Activated CD8-positive, alpha-beta memory T cell treated with anti-CD3 and anti-CD28 coated beads, Interleukin-2, amount 10 ng/mL, durations not matched to agents 7 days and 5 days (primary cell): Measurements from ENCODE around the gene SPATA31E1. TPM values are rescaled to one million over a fixed set of nuclear protein-coding genes. Genes with fewer than 3 reads are reported as not detected.
"Not testable (repeated sequence)": the region's sequence is repeated elsewhere in the genome, so short reads cannot be mapped to it uniquely, and the experiment has no call there.

Experiments
- ATAC-seq: fragments of 150-1000 bp; cut with Tn5 transposase; one replicate; pipeline ENCODE4 v1.10.0; 2021; ENCODE audit warnings: moderate library complexity
- CTCF ChIA-PET: fragments of 350-600 bp; sonication (Branson Sonifier 250); formaldehyde crosslinking; loops from one replicate; lab custom pipeline; 2021; ENCODE audit warnings: antibody characterized with exemption; lab: Charles Lee
- DNase-seq: peaks from one replicate; pipeline ENCODE4 v3.0.0-alpha.2; 2020
- H3K27ac Mint-ChIP-seq: one replicate; pipeline ENCODE4 v1.8.0; 2021; ENCODE audit warnings: mild to moderate bottlenecking, mixed read lengths
- H3K27me3 Mint-ChIP-seq: one replicate; pipeline ENCODE4 v1.8.0; 2021; ENCODE audit warnings: mixed read lengths
- H3K36me3 Mint-ChIP-seq: one replicate; pipeline ENCODE4 v1.8.0; 2021; ENCODE audit warnings: mild to moderate bottlenecking, mixed read lengths
- H3K4me1 Mint-ChIP-seq: one replicate; pipeline ENCODE4 v1.8.0; 2021; ENCODE audit warnings: mixed read lengths
- H3K4me3 Mint-ChIP-seq: one replicate; pipeline ENCODE4 v1.8.0; 2021; ENCODE audit warnings: mild to moderate bottlenecking, moderate library complexity, mixed read lengths
- H3K9me3 Mint-ChIP-seq: one replicate; pipeline ENCODE4 v1.8.0; 2022; ENCODE audit warnings: low read depth, mixed read lengths
- total RNA-seq, 2 experiments: library from RNA; stranded (reverse); gene quantifications; one replicate each; pipeline ENCODE4 v1.2.3, GENCODE V29; 2021

The SPATA31E1 gene
- total RNA-seq, 2 experiments from 2014 or later = not detected

DNA sequence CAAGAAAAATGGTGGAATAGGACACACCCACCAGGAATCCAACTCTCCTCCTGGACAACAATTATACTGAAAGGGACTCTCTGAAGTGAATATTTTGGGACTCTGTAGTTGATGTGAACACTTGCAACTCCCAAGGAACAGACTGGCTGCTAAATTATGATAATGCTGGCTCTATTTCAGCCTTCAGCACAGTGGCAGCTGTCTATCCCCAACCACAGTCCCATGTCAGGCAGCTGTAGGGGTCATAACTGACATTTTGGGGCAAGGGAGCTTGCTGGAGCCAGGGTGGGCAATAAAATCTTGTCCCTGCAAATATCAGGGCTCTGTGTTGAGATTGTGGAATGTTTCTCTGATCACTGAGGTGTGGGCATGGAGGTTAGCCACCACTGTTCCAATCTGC, 14.2 kb downstream of the SPATA31E1 start:
- CTCF ChIA-PET = no interaction called here
- no peaks in the 10 kb centered on the region for H3K9me3 Mint-ChIP-seq
- no peak for DNase-seq
- H3K27ac Mint-ChIP-seq = no peak overlapping the region
- no peaks in the 10 kb centered on the region for H3K4me1 Mint-ChIP-seq
- peaks cover 21% of the 10 kb centered on the region for H3K27me3 Mint-ChIP-seq
- no peak for ATAC-seq
- no peaks in the 10 kb centered on the region for H3K36me3 Mint-ChIP-seq
- no peak overlapping the region for H3K4me3 Mint-ChIP-seq

GRCh38 chr9:87898151-87898550, 15.5 kb downstream of the SPATA31E1 start:
- Mint-ChIP-seq H3K9me3 (no peaks in the 10 kb centered on the region), H3K4me3 (no peak overlapping the region), H3K27ac (no peak overlapping the region), H3K36me3 (no peaks in the 10 kb centered on the region), H3K27me3 (peaks cover 13% of the 10 kb centered on the region), H3K4me1 (no peaks in the 10 kb centered on the region)
- CTCF ChIA-PET = no interaction called here
- ATAC-seq (no peak), DNase-seq (no peak)

- H3K9me3 Mint-ChIP-seq, H3K36me3 Mint-ChIP-seq, H3K27ac Mint-ChIP-seq: not testable (repeated sequence)
These were observed 19.7 kb downstream of the SPATA31E1 start for GRCh38 chr9:87902371-87902770.

GRCh38 chr9:87909310-87910041, 26.8 kb downstream of the SPATA31E1 start:
- Mint-ChIP-seq H3K27ac (no peak overlapping the region), H3K4me1 (no peaks in the 10 kb centered on the region), H3K36me3 (no peaks in the 10 kb centered on the region), H3K27me3 (peaks cover 7% of the 10 kb centered on the region), H3K9me3 (no peaks in the 10 kb centered on the region), H3K4me3 (no peak overlapping the region)
- no peak for ATAC-seq
- DNase-seq = no peak
- CTCF ChIA-PET = no interaction called here

More at GRCh38 chr9:87902371-87902770, 19.7 kb downstream of the SPATA31E1 start:
- DNase-seq, ATAC-seq, H3K4me3 Mint-ChIP-seq, H3K4me1 Mint-ChIP-seq, CTCF ChIA-PET: not testable (repeated sequence)
- peaks cover 14% of the 10 kb centered on the region for H3K27me3 Mint-ChIP-seq

DNA sequence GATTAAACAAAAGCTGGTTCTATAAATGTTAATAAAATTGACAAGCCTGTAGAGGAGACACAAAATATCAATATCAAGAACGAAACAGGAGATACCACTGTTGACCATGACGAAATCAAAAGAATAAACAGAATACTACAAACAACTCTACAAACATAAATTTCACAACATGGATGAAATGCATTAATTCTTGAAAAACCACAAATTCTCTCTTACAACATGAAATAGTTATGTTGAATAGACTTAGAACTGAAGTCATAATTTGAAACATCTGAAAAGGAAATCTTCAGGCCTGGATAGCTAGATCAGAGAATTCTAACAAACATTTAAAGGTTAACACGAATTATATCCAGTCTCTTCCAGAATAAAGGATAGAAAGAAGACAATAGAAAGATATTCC, 28.1 kb downstream of the SPATA31E1 start:
- H3K4me1 Mint-ChIP-seq = no peaks in the 10 kb centered on the region
- H3K9me3 Mint-ChIP-seq = no peaks in the 10 kb centered on the region
- CTCF ChIA-PET = no interaction called here
- no peak overlapping the region for H3K27ac Mint-ChIP-seq
- no peak for ATAC-seq
- H3K4me3 Mint-ChIP-seq = no peak overlapping the region
- no peaks in the 10 kb centered on the region for H3K36me3 Mint-ChIP-seq
- no peak for DNase-seq
- H3K27me3 Mint-ChIP-seq = peaks cover 3% of the 10 kb centered on the region

GRCh38 chr9:87917662-87918061, 35.0 kb downstream of the SPATA31E1 start, which contains the start of gene SPATA31C1:
Gene SPATA31C1, plus strand, starts transcription at chr9:87917962.
- H3K27ac Mint-ChIP-seq, ATAC-seq, H3K36me3 Mint-ChIP-seq, CTCF ChIA-PET, H3K4me1 Mint-ChIP-seq, H3K4me3 Mint-ChIP-seq, DNase-seq, H3K9me3 Mint-ChIP-seq, H3K27me3 Mint-ChIP-seq: not testable (repeated sequence)

GRCh38 chr9:87919013-87919412, 36.3 kb downstream of the SPATA31E1 start:
- DNase-seq, H3K27me3 Mint-ChIP-seq, H3K4me3 Mint-ChIP-seq, H3K9me3 Mint-ChIP-seq, ATAC-seq, H3K27ac Mint-ChIP-seq, CTCF ChIA-PET, H3K36me3 Mint-ChIP-seq, H3K4me1 Mint-ChIP-seq: not testable (repeated sequence)

GRCh38 chr9:87921561-87921960, 38.9 kb downstream of the SPATA31E1 start:
- H3K36me3 Mint-ChIP-seq, H3K27ac Mint-ChIP-seq, H3K27me3 Mint-ChIP-seq, H3K4me1 Mint-ChIP-seq, CTCF ChIA-PET, ATAC-seq, H3K4me3 Mint-ChIP-seq, DNase-seq, H3K9me3 Mint-ChIP-seq: not testable (repeated sequence)

DNA sequence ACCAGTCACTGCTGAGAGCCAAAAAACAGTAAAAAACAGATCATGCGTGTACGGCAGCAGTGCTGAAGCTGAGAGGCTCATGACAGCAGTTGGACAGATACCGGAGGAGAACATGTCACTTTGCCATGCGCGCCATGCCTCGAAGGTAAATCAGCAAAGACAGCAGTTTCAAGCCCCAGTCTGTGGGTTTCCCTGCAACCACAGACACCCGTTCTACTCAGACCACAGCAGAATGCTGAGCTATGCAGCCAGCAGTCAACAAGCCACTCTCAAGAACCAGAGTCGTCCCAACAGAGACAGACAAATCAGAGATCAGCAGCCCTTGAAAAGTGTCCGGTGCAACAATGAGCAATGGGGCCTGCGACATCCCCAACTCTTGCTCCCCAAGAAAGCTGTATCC, 40.3 kb downstream of the SPATA31E1 start:
- H3K9me3 Mint-ChIP-seq, ATAC-seq, H3K27me3 Mint-ChIP-seq, H3K27ac Mint-ChIP-seq, H3K36me3 Mint-ChIP-seq, CTCF ChIA-PET, H3K4me3 Mint-ChIP-seq, H3K4me1 Mint-ChIP-seq: not testable (repeated sequence)
- peak; percentile 71 for DNase-seq

DNA sequence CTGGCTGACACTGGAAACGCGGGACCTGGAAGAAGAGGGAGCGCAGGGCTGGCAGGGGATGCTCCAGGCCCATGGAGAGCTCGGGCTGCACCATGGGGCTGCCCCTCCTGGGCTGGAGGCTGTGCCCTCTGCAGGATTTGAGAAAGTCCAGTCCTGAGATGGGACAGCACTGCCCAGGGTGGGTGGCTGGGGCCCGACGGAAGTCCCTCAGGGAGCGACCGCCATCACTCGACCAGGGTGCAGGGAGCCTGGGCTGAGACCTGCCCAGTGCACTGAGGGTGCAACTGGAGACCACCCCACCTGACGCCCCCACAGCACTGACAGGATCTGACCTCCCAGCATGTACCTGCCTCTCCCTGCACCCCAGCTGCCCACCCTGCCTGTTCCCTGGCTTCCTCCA, 42.2 kb downstream of the SPATA31E1 start:
- ATAC-seq, CTCF ChIA-PET, H3K36me3 Mint-ChIP-seq, H3K27me3 Mint-ChIP-seq, H3K4me1 Mint-ChIP-seq, H3K9me3 Mint-ChIP-seq, H3K27ac Mint-ChIP-seq, DNase-seq, H3K4me3 Mint-ChIP-seq: not testable (repeated sequence)

- H3K4me1 Mint-ChIP-seq, H3K27ac Mint-ChIP-seq, ATAC-seq, H3K4me3 Mint-ChIP-seq, DNase-seq, CTCF ChIA-PET, H3K36me3 Mint-ChIP-seq, H3K9me3 Mint-ChIP-seq, H3K27me3 Mint-ChIP-seq: not testable (repeated sequence)
These were observed 46.5 kb downstream of the SPATA31E1 start for GRCh38 chr9:87929152-87929551.

- DNase-seq, H3K9me3 Mint-ChIP-seq, H3K36me3 Mint-ChIP-seq, CTCF ChIA-PET, H3K4me3 Mint-ChIP-seq, H3K27ac Mint-ChIP-seq, H3K4me1 Mint-ChIP-seq, ATAC-seq, H3K27me3 Mint-ChIP-seq: not testable (repeated sequence)
These were observed 51.8 kb downstream of the SPATA31E1 start for GRCh38 chr9:87934444-87934843.

DNA sequence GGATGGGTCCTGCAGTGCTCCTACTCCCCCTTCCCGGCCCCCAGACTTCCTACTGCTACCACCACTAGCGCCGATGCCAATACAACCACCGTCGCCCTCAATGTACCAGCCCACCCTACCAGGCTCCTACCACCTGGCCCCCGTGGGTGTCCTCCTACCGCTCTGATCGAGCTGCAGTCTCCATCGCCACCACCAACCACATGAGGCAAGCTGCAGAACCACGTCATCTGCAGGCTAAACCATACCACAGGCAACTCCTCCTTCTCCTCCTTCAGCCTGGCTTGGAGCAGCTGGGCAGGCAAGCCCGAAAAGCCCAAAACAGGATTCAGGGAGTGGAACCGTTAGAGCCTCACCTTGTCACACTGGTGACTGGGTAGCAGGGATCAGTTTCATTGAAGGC, 54.7 kb downstream of the SPATA31E1 start:
- H3K27me3 Mint-ChIP-seq, H3K36me3 Mint-ChIP-seq, H3K27ac Mint-ChIP-seq, H3K9me3 Mint-ChIP-seq, CTCF ChIA-PET, ATAC-seq, H3K4me1 Mint-ChIP-seq, H3K4me3 Mint-ChIP-seq, DNase-seq: not testable (repeated sequence)

DNA sequence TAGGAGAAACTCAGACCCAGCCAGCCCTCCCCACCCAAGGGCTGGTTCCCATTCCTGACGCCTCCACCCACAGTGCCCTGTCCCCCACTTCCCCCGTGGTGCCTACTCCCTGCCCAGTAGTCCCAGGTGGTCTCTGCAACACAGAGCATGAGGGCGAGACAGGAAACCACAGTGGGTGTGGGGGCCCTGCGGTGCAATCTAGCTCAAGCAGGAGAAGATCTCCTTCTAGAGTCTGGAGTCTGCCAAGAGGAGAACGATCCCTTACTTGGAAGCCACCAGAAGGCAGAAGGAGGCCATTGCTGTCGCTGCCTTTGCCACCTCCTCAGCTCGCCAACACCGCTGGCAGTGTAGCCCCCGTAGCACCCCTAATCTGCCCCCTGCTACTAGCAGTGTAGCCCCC, 55.2 kb downstream of the SPATA31E1 start:
- DNase-seq, H3K9me3 Mint-ChIP-seq, H3K27me3 Mint-ChIP-seq, H3K4me1 Mint-ChIP-seq, H3K27ac Mint-ChIP-seq, H3K36me3 Mint-ChIP-seq, CTCF ChIA-PET, H3K4me3 Mint-ChIP-seq, ATAC-seq: not testable (repeated sequence)
